Astrocyte (in vitro differentiated cells and primary cell): ENCODE results near the gene SPATC1L. TPM values are rescaled to one million over a fixed set of nuclear protein-coding genes. Genes with fewer than 3 reads are reported as not detected.
A peak's percentile ranks its signal among the peaks of the same experiment; 100 is the strongest.
"Not testable (repeated sequence)": the region's sequence is repeated elsewhere in the genome, so short reads cannot be mapped to it uniquely, and the experiment has no call there.

Source experiments
- DNase-seq: peaks from one replicate; pipeline ENCODE4 v3.0.0-alpha.2; 2010; ENCODE audit warnings: low read depth
- FAIRE-seq: peaks from 2 replicates; lab custom pipeline; 2011; peaks lifted over from hg19 to GRCh38; lab: Jason Lieb, UNC
- H2AFZ ChIP-seq: 2 replicates; pipeline ENCODE4 v1.6.0; 2012; ENCODE audit warnings: low read depth, low read length, inconsistent platforms
- H3K27ac ChIP-seq: 2 replicates; pipeline ENCODE4 v1.5.1; 2011; ENCODE audit warnings: low read depth, low read length, inconsistent platforms
- H3K27me3 ChIP-seq: 2 replicates; pipeline ENCODE4 v1.6.0; 2011; ENCODE audit warnings: low read length, inconsistent platforms; ENCODE audit not compliant: insufficient read depth
- H3K36me3 ChIP-seq: 2 replicates; pipeline ENCODE4 v1.5.1; 2011; ENCODE audit warnings: low read length, inconsistent platforms; ENCODE audit not compliant: insufficient read depth
- H3K4me1 ChIP-seq: 2 replicates; pipeline ENCODE4 v1.5.1; 2011; ENCODE audit warnings: low read length, inconsistent platforms; ENCODE audit not compliant: insufficient read depth
- H3K4me2 ChIP-seq: 2 replicates; pipeline ENCODE4 v1.6.0; 2012; ENCODE audit warnings: low read length, inconsistent platforms
- H3K4me3 ChIP-seq: 2 replicates; pipeline ENCODE4 v1.5.1; 2011; ENCODE audit warnings: low read depth, mild to moderate bottlenecking, low read length, inconsistent platforms; ENCODE audit not compliant: insufficient read depth
- H3K79me2 ChIP-seq: 2 replicates; pipeline ENCODE4 v1.6.0; 2012; ENCODE audit warnings: mild to moderate bottlenecking, low read length, inconsistent platforms; ENCODE audit not compliant: insufficient read depth
- H3K9ac ChIP-seq: 2 replicates; pipeline ENCODE4 v1.6.0; 2012; ENCODE audit warnings: mild to moderate bottlenecking, low read length, inconsistent platforms
- H3K9me3 ChIP-seq: 2 replicates; pipeline ENCODE4 v1.5.1; 2012; ENCODE audit warnings: low read depth, mild to moderate bottlenecking, low read length, inconsistent platforms; ENCODE audit not compliant: insufficient read depth
- H4K20me1 ChIP-seq: 2 replicates; pipeline ENCODE4 v1.6.0; 2012; ENCODE audit warnings: low read length, inconsistent platforms; ENCODE audit not compliant: insufficient read depth
- H3K27ac Mint-ChIP-seq: one replicate; pipeline ENCODE4 v1.8.0; 2021; ENCODE audit warnings: mild to moderate bottlenecking, mixed read lengths; ENCODE audit not compliant: unreplicated experiment
- H3K27me3 Mint-ChIP-seq: one replicate; pipeline ENCODE4 v1.8.0; 2021; ENCODE audit warnings: low read depth, mixed read lengths; ENCODE audit not compliant: unreplicated experiment
- H3K36me3 Mint-ChIP-seq: one replicate; pipeline ENCODE4 v1.8.0; 2021; ENCODE audit warnings: low read depth, mixed read lengths; ENCODE audit not compliant: unreplicated experiment
- H3K4me1 Mint-ChIP-seq: one replicate; pipeline ENCODE4 v1.8.0; 2021; ENCODE audit warnings: low read depth, mixed read lengths; ENCODE audit not compliant: unreplicated experiment
- H3K4me3 Mint-ChIP-seq: one replicate; pipeline ENCODE4 v1.8.0; 2021; ENCODE audit warnings: mild to moderate bottlenecking, moderate library complexity, mixed read lengths; ENCODE audit not compliant: unreplicated experiment
- H3K9me3 Mint-ChIP-seq: one replicate; pipeline ENCODE4 v1.8.0; 2021; ENCODE audit warnings: mild to moderate bottlenecking, mixed read lengths; ENCODE audit not compliant: unreplicated experiment
- CTCF ChIP-seq: IDR thresholded peaks from 2 replicates; pipeline ENCODE4 v1.5.1; 2011; ENCODE audit warnings: low read depth, mild to moderate bottlenecking, inconsistent platforms, low read length, moderate library complexity; ENCODE audit not compliant: insufficient read depth
- EZH2 ChIP-seq: IDR thresholded peaks from 2 replicates; pipeline ENCODE4 v1.6.1; 2012; ENCODE audit warnings: mild to moderate bottlenecking, low read length, inconsistent platforms; ENCODE audit not compliant: insufficient read depth
- total RNA-seq: library from RNA; stranded (reverse); gene quantifications from 2 replicates; pipeline ENCODE4 v1.2.1, GENCODE V29; 2021

The SPATC1L gene
- total RNA-seq, 1 donor from 2014 or later: 17.8 TPM

DNA sequence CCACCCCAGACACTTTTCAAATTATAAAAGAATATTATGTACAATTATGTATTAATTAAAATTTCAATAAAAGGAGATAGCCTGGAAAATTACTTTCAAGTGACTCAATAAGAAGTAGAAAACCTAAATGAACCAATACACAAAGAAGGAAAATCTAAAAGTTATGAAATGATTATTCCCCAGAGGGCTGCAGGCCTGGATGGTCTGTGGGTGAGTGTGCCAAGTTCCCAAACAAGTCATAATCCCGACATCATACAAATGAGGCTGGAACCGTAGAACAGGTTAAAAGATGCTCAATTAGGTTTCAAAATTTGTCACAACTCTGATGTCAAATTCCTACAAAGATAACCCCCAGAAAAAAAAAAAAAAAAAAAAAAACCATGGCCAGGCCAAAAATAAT is 12.7 kb downstream of the SPATC1L start:
- Mint-ChIP-seq H3K36me3 (peaks cover 13% of the 10 kb centered on the region), H3K9me3 (peaks cover 21% of the 10 kb centered on the region), H3K27ac (no peak overlapping the region), H3K4me1 (no peaks in the 10 kb centered on the region), H3K27me3 (peaks cover 2% of the 10 kb centered on the region), H3K4me3 (no peak overlapping the region)
- no peak for FAIRE-seq
- Histone ChIP-seq H3K36me3 (no peaks in the 10 kb centered on the region), H3K9me3 (peaks cover 3% of the 10 kb centered on the region), H3K79me2 (no peaks in the 10 kb centered on the region), H3K9ac (no peak overlapping the region), H3K4me1 (no peaks in the 10 kb centered on the region), H2AFZ (no peak overlapping the region), H4K20me1 (peaks cover 7% of the 10 kb centered on the region), H3K27ac (no peak overlapping the region), H3K4me2 (no peak overlapping the region), H3K27me3 (no peaks in the 10 kb centered on the region), H3K4me3 (no peak overlapping the region)
- TF ChIP-seq CTCF (no peak), EZH2 (no peak)
- DNase-seq: no peak

DNA sequence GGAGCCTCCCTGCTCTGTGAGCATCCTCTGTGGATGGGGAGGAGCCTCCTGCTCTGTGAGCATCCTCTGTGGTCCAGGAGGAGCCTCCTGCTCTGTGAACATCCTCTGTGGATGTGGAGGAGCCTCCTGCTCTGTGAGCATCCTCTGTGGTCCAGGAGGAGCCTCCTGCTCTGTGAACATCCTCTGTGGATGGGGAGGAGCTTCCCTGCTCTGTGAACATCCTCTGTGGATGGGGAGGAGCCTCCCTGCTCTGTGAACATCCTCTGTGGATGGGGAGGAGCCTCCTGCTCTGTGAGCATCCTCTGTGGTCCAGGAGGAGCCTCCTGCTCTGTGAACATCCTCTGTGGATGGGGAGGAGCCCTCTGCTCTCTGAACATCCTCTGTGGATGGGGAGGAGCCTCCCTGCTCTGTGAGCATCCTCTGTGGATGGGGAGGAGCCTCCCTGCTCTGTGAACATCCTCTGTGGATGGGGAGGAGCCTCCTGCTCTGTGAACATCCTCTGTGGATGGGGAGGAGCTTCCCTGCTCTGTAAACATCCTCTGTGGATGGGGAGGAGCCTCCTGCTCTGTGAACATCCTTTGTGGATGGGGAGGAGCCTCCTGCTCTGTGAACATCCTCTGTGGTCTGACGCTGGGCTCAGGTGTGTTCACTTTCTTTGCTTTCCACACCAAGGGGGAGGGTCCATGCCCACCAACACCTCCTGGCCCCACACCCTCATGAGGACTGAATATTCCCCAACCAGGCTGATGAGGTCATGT is 13.6 kb downstream of the SPATC1L start:
- H3K36me3 ChIP-seq, H3K27ac ChIP-seq, H3K4me2 ChIP-seq, H3K4me1 Mint-ChIP-seq, H3K4me1 ChIP-seq, H3K9me3 ChIP-seq, DNase-seq, H3K79me2 ChIP-seq, H2AFZ ChIP-seq, H3K4me3 Mint-ChIP-seq, H4K20me1 ChIP-seq, H3K9ac ChIP-seq, FAIRE-seq, H3K4me3 ChIP-seq, H3K27me3 ChIP-seq, H3K27me3 Mint-ChIP-seq: not testable (repeated sequence)
- Mint-ChIP-seq H3K36me3 (peaks cover 13% of the 10 kb centered on the region), H3K27ac (peak overlapping the region; percentile 53), H3K9me3 (peaks cover 16% of the 10 kb centered on the region)

DNA sequence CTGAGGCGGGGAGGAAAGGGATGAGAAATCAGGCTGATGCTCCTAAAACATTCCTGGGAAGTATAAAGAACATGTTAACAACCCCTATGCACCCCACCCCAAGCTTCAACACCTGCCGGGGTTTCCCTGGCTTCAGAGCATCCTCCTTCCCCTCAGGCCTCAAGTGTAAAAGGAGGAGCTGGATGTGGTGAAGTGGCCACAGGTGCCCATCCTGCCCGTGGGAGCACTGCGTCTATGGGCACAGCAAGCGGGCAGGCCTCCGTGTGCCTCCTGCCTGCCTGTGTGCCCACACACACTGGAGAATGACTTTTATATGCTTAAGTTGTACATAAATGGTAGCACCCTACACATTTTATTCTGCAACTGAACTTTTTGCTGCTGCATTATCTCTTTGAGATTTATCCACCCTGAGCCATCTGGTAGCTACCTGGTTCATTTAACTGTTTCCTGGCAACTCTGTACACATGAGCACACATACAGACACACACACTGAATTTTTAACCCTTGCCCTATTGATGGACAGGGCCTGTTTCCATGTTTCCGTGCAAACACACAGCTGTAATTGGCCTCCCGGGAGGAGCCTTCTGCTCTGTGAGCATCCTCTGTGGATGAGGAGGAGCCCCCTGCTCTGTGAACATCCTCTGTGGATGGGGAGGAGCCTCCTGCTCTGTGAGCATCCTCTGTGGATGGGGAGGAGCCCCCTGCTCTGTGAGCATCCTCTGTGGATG is 15.4 kb downstream of the SPATC1L start:
- Histone ChIP-seq H3K4me1 (no peaks in the 10 kb centered on the region), H3K27ac (no peak overlapping the region), H3K4me3 (no peak overlapping the region), H3K27me3 (no peaks in the 10 kb centered on the region), H3K4me2 (no peak overlapping the region), H2AFZ (no peak overlapping the region), H3K79me2 (no peaks in the 10 kb centered on the region), H3K9me3 (peaks cover 2% of the 10 kb centered on the region), H3K9ac (no peak overlapping the region), H3K36me3 (no peaks in the 10 kb centered on the region), H4K20me1 (peaks cover 4% of the 10 kb centered on the region)
- no peak overlapping the region for H3K4me3 Mint-ChIP-seq
- H3K27ac Mint-ChIP-seq: no peak overlapping the region
- no peak for TF ChIP-seq CTCF
- TF ChIP-seq EZH2: no peak
- peaks cover 13% of the 10 kb centered on the region for H3K36me3 Mint-ChIP-seq
- no peak for DNase-seq
- no peaks in the 10 kb centered on the region for H3K4me1 Mint-ChIP-seq
- peaks cover 9% of the 10 kb centered on the region for H3K9me3 Mint-ChIP-seq
- FAIRE-seq: no peak
- peaks cover 2% of the 10 kb centered on the region for H3K27me3 Mint-ChIP-seq
